NCI-H2171 (cell line): ENCODE measurements around the gene FXR2.

Experiments used
- DNase-seq: peaks from one replicate; lab custom pipeline; 2025; lab: John Stamatoyannopoulos, UW

The FXR2 gene

GRCh38 chr17:7550344-7550743, 64.4 kb downstream of the FXR2 start:
- DNase-seq, result no peak

DNA sequence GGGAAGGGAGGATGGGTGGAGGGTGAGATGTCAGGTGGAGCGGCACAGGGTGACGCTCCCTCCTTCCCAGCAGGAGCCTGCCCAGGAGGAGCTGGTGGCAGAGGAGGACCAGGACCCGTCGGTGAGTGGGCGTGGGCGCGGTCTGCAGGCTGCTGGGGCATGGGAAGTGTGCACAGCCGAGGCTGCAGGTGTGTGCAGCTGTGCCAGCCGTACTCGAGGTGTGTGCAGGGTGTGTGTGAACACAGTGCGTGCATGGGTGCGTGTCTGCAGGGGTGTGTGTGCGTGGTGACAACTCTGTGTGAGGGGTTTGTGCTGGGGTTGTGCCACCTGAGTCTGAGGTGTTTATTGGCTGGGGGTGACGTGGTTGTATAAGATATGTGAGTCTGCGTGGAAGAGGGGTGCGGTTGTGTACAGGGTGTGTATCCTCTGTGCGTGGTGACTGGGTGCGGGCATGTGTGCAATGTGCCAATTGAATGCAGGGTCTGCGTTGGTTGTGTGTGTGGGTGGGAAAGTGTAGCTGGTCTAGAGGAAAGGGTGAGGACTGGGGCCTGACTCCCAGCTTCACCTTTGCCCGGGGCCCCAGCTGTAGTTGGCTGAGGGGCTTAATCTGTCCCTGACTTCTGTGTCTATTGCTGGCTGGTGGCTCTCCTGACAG, 65.2 kb downstream of the FXR2 start:
- DNase-seq, result no peak

- DNase-seq, result no peak
These were observed 65.9 kb downstream of the FXR2 start, which contains the start of gene TNFSF12 for GRCh38 chr17:7548585-7549400. Gene TNFSF12, plus strand, starts transcription at chr17:7549058. Its CDS starts 96 bp downstream, at chr17:7549154.

GRCh38 chr17:7544911-7545310, 69.8 kb downstream of the FXR2 start:
- no peak for DNase-seq
